HG02885 (cell line): ENCODE data around the gene ATG9B.

ENCODE experiments used
- ATAC-seq: cut with Tn5 transposase; IDR thresholded peaks from one replicate; pipeline ENCODE4 v1.9.1; 2021; ENCODE audit warnings: mild to moderate bottlenecking; ENCODE audit not compliant: unreplicated experiment, poor library complexity

The ATG9B gene

DNA sequence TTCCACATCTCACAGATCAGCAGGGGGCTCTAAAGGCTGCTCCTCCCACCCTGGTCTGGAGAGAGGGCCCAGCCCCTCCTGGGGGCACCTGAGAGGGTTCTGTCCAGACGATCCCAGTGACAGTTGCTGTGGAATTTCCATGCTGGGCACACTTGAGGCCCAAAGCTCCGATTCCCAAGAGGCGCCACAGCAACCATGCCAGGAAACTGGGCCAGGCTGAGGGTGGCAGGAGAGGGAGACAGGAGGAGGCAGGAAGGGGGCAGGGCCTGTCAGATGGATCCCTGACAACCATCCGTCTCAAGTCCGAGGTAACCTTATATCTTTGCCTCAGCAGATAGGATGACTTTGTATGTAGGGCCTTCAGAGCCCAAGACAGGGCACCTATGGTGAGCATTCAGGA lies 37.7 kb downstream of the ATG9B start:
- no peak for ATAC-seq

DNA sequence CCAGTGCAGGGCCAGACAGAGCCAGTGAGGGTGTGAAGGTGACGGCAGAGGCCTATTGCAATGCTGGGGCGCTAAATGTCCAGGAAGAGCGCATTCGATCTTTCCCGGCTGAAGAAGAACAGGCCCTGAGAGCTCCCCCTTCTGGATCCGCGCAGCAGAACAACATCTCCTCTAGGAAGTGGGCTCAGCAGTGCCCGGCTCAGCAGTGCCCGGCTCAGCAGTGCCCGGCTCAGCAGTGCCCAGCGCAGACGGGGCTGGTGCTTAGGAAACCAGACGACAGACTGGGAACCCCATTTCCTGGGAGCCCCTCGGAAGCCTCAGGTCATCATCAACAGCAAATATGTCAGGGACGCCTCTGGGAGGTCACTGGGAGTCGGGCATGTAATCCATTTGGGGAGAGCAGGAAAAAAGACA lies 38.2 kb downstream of the ATG9B start:
- no peak for ATAC-seq

DNA sequence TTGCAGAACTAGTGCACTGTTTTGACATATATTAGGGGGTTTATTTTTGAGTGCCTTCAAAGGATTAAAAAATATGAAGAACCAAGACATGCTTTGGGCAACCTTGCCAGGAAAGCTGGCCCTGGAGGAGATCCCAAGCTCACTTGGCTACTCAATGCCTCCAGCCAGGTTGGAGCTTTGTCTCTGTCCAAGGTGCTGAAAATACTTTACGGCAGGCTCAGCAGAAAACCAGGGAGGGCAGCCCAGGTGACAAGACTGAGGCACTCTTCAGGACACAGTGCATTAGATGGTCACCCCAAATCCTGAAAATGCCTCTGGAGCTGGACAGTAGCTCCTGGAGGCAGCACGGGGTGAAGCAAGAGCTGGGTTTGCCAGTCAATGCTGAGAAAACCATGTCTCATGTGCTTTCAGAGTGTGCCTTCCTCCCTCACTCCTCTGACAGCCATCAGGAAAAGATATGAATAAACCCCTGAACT lies 40.4 kb downstream of the ATG9B start:
- no peak for ATAC-seq

DNA sequence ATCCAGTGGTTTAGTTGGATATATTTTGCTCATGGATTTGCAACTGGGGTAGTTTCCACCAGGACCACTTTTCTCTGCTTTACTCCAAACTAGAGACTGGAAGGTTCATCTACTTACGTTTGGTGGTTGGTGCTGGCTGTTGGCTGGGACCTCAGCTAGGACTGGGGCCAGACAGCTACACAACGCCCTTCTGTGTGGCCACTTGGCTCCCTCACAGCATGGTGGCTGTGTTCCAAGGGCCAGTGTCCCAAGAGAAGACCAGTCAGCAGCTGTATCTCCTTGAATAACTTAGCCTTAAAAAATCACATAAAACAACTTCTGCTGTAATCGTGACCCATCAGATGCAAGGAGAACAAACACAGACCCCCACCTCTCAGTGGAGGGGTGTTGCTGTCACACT lies 41.9 kb downstream of the ATG9B start:
- ATAC-seq, result no peak

DNA sequence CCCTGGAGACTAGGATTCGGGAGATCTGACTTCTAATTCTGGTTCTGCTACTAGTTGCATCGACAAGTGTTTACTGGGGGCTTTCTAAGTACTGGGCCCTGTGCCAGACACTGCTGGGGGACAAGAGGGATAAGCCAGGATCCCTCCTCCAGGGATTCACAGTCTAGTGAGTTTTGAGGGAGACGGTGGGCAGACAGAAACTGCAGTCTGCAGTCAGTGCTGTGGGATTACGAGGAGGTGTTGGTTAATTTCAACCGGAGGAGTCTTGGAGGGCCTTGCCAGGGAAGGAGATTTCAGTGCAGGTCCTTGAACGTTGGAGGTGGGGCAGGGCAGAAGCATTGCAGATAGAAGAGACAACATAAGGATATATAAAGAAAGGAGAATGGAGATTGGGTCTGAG lies 42.6 kb downstream of the ATG9B start:
- no peak for ATAC-seq

DNA sequence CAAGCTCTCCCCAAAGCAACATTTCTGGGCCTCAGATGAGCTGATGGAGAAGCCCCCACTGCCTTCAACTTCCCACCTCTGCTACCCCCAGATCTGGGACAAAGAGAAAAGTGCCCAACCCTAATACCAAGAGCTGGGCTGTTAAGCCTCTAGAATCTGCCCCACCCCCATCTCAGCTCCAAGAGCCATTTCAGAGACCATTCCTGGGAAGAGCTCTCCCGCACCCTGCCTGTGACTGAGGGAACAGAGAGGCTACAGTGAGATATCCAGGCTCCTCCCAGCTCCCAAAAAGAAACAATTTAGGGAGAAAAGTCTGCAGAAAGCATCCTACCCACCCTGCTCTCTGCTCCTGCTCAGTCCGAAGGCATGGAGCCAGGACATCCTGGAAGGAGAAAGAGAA lies 43.6 kb downstream of the ATG9B start:
- ATAC-seq, result no peak

DNA sequence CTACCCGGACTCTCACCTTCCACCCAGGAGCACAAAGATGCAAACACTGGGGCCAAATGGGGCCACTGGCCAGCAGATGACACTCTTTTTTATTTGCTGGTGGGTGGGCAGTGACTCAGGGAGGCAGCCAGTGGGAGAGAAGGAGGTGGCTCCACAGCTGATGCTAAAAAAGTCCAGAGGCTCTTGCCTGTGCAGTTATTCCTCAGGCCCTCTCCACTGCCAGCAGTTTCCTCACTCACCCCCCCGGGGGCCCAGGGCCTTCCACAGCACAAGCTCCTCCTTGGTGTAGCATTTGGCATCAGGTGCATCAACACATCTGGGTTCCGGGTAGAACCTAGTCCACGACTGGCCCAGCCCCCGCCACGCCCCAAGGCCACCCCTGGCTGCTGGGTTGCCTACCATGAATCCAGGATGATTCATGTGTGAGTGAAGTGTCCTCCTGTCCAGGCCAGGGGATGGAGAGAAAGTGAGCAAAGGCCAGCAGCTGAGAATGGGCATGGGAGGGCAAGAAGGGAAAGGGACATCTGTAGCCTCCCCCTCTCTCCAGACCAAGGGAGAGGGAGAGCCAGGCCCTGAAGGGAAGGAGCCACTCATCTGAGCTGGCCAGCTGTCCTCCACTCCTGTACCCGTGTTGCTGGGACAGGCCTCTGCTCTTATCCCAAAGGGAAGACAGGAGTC lies 44.4 kb downstream of the ATG9B start:
- ATAC-seq, result no peak

DNA sequence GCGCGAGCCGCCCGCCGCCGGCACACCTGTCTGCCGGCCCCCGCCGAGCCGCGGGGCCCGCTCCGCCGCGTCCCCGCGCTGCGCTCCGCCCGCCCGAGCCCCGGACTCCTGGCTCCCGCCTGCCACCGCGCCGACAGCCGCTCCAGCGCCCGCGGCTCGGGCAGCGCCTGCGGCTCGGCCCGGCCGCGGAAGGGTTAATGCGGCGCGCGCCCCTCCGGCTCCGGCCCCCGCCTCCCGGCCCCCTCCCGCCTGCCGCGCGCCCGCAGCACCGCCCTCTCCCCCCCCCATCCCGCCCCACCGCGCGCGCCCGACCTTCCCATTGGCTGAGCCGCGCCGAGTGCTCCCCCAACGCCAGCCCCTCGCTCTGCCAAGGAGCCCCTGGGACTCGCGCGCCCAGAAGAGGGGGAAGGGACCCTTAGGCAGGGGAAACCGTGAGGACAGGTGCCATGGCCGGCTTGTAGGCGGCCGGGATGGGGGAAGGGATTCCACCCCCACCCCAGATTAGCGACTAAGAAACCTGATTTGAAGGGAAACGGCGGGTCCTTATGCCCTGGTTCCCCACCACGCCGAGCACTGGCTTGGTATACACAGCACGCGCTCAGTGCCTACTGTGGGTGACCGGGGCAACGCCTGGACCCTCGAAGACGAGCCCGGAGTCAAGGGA lies 46.0 kb downstream of the ATG9B start, which contains the start of gene KCNH2:
TSS of gene KCNH2 (minus strand) at position 196 of the 664 bp plus-strand sequence. CDS start 408 bp downstream, outside the sequence.
- ATAC-seq, result no peak

DNA sequence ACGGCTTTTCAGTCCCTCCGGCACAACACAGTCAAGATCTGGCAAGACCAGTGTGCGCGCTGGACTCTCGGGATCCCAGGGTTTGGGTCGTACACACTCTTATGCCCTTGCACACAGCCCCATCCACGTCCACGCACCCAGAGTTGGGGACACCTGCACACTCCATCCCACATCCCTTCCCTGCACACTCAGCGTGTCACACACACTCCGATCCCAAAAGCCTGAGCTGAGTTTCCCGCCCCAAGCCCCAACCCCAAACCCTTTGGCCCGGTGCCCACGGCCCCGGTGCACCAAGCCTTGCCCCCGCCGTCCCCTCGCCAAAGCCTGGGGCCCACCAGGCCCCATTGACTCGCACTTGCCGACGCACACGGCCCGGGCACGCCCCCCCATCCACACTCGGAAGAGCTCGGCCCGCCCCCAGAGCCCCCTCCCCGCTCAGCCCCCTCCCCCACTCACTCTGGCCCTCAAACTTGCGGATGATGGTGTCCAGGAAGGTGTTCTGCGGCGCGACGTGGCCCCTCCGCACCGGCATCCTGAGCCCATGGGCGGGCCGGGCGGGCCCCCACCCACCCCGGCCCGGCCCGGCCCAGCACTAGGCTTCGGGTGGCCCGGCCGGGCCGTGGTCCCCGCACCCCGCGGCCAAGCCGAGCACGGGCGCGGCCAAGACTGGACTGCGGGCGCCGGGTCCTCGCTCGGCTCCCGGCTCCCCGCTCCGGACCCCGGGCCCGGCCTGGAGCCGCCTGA lies 46.7 kb downstream of the ATG9B start:
- no peak for ATAC-seq

DNA sequence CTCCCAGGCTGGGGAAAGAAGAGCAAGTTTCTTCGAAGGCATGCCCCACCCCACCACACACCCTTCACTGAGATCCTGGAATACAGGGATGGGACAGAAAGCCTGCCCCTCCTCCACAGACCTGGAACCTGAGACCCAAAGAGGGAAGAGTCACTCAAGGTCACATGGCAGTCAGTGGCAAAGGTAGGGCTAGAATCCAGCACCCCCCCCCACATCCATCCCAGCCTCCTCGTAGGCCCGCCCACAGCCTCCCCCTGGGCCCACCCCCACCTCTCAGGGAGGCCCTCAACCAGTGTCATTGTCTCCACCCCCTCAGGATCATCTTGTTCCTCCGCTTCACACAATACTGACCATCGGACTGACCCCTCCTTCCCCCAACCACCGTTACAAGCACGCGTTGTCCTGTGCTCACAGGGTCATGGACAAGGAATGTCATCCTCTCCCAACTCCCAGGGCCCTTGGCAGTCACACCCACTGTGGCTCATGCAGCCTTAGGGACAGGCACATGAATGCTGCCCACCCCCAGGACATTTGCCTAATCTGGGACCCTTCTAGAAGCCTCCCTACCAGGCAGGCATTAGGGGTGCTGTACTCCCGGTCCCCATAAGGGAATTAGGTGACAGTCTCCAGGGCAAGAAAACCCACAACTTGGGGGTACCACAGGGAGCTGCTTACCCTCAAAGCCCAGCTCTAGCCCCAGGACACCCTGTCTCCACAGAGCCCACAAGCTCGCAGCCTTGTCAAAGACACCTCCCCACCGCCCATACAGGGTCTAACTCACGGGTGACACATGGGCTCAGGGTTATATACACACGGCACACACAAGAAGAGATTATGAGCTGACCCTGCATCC lies 47.5 kb downstream of the ATG9B start:
- ATAC-seq, result no peak

DNA sequence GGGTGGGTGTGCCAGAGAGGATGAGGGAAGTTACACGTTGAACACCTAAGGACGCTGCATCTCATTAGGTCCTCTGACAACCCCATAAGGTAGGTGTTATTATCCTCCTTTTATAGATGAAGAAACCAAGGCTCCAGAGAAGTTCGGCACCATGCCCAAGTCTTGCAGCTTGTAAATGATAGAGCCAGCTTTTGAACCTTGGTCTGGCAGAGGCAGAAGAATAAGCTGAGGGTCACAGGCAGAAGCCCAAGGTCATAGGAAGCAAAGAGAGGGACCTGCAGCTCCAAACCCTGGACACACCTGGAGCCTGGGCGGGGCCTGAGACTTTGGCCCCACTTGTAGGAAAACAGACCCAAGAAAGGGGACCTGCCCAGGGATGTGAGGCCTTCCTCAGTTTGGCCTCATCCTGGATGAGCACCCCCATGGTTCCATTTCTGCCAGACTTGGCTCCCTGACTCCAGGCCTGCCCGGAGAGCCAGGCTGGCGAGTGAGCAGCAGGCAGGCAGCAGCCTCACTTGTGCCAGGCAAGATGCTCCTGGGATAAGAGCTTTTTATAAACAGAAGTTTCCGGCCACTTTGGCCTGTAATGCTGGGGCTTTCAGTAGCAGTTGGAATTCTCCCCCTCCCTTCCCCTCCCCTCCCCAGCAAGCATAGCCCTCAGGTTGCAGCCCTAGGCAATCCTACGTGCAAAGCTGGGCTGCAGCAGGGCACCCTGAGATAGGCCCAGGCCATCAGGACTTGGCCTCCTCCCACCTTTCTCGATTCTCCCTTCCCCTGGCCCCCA lies 48.6 kb downstream of the ATG9B start:
- no peak for ATAC-seq

DNA sequence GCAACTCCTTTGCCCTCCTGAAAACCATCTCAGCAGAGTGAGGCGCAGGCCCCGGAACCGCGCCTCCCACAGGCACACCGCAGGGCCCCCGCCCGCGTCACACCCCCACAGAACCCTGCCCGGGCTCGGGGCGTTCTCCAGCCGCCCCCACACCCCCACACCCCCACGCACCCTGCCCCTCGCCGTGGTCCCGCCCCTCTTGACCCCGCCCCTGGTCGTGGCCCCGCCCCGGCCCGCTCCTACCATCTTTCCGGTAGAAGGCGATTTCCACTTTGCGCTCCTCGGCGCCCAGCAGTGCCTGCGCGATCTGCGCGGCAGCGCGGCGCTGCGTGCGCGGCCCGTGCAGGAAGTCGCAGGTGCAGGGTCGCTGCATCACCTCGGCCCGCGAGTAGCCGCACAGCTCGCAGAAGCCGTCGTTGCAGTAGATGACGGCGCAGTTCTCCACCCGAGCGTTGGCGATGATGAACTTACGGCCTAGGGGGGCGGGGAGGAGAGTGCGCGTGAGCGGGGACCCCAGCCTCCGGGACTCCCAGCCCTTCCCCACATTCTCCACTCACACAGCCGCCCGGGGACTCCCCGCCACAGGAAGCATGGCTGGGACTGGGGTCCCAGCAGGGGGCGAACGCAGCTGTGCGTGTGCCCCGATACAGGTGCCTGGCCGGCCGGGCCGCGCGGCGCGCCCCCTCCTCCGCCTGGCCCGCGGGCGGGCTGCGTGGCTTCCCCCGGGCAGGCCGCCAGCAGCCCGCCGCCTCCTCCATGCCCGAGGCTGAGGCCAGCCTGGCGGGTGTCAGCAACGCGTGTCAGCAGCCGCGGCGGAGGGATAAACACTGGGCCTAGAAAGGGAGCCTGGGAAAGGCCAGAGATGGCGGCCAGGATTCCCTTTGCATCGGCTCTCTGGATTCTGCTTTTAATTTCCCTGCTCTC lies 49.6 kb downstream of the ATG9B start:
- ATAC-seq, result peak; percentile 70

DNA sequence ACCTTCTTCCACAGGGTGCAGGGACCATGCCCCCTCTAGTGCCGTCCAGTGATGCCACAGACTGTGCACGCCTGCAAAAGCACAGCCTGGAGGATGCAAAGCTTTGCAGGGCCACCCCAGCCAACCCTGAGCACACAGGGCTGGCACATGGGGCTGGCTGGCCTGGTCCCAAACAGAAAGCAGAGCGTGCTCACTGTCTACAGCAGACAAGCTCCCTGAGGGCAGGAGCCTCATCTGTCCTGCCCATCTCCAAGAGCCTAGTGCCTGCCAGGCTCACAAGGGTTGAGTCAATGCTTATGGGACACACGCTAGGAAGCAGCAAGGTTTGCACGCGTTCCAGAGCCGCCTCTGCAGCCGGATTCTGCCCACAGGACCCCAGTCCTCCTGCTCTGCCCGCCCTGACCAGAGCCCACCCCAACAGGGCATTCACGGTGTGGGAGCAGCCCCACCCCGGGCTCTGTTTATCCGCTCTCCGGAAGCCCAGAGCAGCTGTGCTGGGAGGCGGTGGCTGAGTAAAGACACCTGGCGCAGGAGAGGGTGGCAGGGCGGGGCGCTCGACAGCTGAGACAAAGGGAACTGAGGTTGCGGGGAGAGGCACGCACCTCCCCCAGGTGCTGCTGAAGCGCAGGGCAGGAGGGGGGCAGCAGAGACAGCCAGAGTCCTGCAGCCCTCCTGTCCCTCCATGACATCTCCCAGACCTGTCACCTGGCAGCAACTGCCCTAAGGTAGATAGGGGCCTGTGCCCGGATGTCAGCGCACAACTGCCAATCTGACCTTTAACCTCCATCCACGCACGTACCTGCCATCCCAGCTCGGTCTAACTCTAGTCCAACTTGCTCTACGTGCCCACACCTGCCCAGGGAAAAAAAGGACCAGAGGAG lies 50.5 kb downstream of the ATG9B start:
- no peak for ATAC-seq

DNA sequence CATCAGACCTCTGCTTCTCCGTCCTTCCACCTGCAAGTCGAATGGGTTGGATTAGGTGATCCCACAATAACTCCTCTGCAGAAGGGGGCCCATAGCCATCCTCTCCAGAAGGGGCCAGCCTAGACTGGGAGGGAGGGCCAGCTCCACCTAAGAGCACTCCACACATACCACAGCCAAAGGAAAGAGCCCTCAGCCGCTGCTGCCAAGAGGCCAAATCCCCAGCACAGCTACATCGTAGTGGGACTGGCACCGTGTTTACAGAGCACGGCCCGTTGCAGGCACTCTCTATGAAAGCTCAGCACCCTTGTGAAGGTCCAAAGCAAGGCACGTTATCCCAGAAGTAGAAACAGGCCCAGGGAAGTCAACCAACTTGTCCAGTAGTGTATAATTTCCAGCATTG lies 51.6 kb downstream of the ATG9B start:
- no peak for ATAC-seq

DNA sequence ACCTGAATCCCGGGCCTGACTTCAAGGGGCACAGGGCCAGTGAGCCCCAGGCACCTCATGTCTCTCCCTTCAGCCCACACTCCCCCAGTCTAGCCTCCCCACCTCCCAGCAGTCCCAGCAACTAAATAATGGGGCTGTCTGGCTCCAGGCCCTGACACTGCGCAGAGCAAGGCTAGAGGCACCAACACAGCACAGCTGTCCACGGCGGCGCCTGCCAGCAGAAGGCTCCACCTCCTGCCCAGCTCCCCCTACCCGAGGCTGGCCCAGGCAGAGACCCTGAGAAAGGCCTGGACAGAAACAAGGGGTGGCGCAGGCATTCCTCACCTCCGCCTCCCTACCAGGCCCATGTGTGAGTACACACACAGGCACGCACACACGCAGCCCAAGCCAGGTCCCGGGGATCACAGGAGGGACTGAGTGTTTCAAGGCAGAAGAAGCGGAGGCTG lies 52.2 kb downstream of the ATG9B start:
- no peak for ATAC-seq

DNA sequence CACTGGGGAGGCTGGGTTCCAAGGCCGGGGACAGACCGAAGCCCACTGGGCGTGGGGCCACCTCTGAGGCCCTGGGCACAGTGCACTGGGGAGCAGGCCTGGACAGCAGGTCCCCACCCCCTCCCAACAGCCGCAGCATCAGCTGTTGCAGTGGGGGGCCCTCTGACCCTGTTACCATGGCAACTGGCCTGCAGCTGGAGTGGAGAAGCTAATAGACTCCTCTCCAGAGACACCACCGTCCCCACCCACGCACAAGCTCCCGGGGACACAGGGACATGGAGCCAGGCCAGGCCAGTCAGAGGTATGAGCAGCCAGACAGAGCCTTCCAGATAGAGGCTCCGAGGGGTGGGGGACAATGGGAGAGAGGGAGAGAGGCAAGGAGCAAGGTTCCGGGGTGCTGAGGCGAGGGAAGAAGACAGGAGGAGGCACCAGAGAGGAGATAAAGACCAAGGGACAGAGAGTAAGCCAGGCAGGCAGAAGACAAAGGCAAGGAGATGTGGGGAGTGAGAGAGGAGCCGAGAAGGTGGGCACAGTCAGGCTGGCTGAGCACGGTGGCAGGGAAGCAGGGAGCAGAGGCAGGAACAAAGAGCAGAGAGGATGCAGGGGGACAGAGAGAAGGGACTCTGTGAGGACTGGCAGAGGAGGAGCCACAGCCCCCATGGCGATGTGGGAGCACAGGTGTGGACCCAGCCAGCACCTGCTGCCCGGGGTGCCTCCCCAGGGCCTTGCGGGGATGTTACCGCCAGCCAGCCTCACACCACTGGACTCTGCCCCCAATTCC lies 52.9 kb downstream of the ATG9B start:
- no peak for ATAC-seq

DNA sequence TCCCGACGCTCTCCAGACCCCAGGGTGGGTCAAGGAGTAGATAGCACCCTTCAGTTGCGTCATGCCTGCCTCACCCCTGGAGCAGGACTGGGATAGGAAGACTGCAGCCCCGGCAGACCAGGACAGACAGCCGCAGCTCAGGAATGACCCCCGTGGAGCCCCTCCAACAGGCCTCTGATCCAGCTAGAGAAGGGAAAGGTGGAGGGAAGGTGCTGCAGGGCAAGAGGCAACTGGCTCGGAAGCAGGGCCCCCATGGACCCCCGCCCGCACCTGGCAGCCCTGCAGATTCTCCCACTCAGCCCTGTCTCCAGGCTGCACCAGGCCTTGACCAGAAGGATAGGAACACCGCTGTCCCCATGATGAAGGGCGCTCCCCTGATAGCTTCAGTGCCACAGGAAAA lies 53.9 kb downstream of the ATG9B start:
- ATAC-seq, result no peak
